Fibroblast of peridontal ligament (primary cell): ENCODE measurements around the gene HEPACAM.
A peak's percentile ranks its signal among the peaks of the same experiment; 100 is the strongest.

Experiments used
- DNase-seq: peaks from one replicate; pipeline ENCODE4 v3.0.0-alpha.2; 2010; ENCODE audit errors: extremely low read depth

Gene HEPACAM

DNA sequence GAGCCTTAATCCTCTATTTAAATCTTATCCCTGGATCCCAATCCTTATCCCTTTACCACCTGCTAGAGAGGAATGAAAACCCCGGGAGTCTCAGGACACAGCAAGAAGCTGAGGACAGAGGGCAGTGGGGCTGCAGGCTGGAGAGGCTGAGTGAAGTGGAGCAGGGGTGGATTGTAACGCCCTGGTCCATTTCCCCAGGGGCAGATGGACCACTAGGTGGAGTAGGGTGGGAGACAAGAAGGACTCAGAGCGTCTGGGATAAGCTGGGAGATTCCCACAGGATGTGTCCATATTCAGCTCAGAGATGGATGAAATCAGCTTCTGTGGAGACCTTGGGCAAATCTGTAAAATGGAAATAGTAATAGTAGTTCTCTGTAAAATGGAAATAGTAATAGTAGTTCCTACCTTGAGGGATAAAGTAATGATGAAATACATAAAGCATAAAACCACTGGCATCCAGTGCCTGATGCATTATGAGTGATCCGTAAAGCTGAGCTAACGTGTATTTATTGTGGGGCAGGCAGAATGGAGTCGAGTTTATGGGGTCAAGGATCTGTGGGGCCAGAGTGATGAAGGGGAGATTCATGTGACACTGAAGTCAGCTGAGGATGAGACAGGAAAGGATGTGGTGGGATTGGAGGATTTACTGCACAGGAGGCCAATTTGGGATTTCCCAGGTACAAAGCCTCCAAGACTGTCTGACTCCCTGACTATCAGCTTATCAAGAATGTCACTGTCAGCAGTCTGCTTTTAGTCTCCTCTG, 36.3 kb downstream of the HEPACAM start:
- DNase-seq: no peak

DNA sequence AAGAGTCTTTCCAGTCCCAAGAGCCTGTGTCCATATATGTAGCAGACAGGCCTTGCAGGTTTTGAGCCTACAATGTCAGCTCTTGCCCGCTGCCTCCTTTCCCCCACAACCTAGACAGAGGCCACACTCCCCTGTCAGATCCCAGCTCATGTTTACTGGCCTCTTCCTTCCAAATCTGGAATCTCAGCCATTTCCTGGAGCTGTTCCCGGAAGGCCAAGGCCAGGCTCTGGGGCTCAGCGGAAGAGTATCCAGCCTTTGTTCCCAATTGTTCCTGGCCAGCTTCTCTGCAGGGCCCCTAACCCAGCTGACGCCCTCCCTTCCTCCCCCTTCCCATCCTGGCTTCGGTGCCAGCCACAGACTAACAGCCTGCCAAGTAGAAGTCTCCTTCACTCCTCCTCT, 37.1 kb downstream of the HEPACAM start:
- DNase-seq: peak; percentile 74

GRCh38 chr11:124898263-124898680, 37.6 kb downstream of the HEPACAM start:
- DNase-seq: peak; percentile 93

- no peak for DNase-seq
Observed at GRCh38 chr11:124897674-124898262, 38.1 kb downstream of the HEPACAM start, which contains the start of gene ROBO4. Gene ROBO4, minus strand, starts transcription at chr11:124897865. Its CDS starts 70 bp downstream, at chr11:124897795.

DNA sequence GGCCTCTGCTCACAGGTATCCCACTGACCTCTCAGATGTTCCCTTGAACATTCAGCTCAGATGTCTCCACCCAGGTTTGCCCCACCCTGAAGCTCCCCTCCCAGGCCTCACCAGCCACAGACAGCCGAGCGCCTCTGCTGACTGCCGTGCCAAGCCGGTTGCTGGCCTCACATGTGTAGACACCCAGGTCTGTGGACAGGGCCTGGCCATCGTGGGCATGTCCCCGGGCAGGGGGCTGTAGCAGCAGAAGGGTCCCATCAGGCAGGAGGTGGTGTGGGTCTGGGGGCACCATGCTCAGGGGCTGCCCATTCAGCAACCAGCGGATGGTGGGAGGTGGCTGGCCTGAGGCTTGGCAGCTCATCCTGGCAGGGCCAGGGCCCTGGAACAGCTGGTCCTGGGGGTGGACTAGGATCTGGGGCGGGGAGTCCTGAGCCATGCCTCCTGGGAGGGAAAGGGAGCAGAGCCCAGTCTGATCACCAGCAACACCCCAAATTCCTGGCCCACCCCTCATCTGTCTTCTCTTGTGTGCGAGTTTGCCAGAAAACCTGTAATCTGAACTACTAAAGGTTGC, 38.9 kb downstream of the HEPACAM start:
- DNase-seq: no peak

GRCh38 chr11:124896071-124896750, 39.6 kb downstream of the HEPACAM start:
- no peak for DNase-seq

- no peak for DNase-seq
Observed at GRCh38 chr11:124895471-124895971, 40.3 kb downstream of the HEPACAM start.

DNA sequence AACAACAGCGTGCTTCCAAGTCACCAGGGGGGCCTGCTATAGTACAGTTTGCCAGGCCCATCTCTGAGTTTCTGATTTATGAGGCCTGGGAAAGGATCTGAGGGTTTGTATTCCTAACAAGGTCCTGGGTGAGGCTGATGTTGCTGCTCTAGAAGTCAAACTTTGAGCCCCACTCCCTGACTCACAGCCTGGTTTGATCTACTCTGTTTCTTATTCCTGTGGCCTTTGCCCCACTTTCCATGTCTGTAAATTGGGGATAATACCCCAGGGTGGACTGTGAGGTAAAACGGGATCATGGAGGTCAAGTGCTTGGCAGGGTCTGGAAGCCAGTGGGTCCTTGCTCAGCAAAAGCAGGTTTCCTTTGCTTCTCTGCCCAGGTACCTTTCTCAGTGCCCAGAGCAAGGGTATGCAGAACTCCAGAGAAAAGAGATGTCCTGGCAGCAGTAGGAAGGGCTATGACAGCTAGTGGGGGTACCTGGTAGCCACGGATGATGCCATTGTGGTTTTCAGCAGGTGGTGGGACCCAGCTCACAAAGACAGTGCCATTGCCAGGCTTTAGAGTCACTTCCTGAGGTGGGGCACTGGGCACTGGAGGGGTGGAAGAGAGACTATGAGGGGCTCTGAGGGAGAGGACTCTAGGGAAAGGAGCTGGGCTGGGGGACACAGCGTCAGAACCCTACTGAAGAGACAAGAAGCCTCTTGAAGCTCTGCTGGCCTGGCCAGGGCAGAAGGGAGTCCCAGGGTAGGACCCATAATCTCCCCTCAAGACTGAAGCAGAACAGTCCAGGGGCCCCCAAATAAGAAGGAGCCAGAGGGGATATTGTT, 41.0 kb downstream of the HEPACAM start:
- DNase-seq: no peak

- no peak for DNase-seq
Observed at GRCh38 chr11:124893781-124894401, 42.0 kb downstream of the HEPACAM start.

DNA sequence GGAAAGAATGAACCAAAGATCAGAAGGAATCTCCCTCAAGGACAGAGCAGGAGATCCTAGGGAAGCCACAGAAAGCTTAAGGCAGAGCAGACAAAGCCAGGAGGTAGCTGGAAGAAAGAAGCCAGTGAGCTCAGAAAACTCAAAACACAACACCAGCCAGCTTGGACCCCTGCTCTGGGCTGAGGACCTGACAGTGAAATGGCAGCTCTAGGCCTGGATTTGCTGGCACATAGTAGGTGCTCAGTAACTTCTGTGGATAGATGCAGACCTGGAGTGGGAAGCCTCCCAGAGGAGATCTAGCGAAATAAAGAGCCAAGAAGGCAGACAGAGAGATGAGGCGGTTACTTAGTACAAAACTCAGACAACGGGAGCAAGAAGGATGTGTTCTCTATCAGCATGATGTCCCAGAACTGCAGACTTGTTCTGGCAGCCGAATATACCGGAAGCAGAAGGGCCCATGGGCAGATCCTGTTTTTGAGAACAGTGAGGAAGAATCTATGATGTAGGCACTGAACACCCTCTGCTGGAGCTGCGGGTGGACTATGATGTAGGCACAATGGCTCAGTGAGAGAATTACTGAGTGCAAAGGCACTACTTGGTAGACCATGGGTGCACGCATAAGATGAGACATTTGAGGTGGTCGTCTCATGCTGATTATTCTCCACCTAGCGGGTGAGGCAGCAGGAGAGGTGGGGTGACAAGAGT, 42.9 kb downstream of the HEPACAM start:
- no peak for DNase-seq

DNA sequence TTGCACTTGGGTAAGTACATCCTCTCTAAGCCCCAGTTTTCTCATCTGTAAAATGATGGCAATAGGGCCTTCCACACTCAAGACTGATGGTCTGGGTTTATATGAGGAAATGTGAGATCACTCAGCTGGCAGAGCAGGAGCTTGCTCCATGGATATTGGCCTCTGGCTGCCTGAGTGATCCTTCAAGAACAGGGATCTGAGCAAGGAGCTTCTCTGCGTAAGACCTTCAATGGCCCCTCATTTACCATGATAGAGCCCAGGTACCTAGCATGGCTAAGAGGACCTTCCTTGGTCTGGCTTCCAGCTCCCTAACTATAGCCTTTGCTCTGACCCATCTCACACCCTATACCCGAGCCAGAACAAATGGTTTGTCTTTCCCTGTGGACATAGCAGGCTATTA, 43.7 kb downstream of the HEPACAM start:
- DNase-seq: no peak

DNA sequence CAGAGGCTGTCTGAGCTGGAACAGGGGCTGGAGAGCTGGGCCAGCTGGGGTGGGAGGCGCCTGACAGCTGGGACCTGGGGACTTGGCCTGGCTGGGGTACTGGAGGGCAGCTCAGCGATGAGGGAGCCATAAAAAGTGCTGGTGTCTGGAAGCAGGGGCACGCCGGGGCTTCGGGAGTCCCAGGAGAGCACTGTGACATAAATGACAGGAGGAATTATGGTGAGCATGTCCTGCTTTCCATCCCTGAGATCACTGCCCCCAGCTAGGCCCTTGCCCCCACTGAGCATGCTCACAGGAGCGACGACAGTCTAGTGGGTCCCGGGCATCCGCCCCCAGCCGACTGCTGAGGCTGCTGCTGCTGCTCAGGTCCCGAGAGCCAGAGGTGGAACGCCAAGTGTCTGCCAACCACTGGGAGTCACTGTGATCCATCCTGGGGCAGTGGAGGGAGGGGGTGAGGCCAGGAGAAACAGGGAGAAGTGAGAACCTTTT, 44.4 kb downstream of the HEPACAM start:
- DNase-seq: no peak

GRCh38 chr11:124890683-124891372, 45.0 kb downstream of the HEPACAM start:
- no peak for DNase-seq

DNA sequence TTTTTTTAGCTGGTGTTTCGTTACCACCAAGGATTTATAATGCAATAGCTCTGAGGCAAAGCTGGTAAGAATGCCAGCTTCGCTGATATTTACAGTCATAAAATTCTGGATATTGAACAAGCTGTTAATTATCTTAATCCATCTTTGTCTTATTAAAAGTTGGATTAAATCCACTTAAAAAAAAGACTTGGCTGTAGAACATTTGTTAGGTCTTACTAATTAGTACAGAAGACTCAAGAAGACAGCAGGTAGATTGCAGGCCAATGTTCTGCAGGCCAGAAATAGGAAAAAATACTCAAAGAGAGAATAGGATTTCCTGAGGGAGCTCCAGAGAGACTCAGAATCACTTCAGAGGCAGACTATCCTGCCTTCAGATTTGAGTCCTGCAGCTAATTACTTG, 45.7 kb downstream of the HEPACAM start:
- DNase-seq: no peak

GRCh38 chr11:124889191-124890091, 46.4 kb downstream of the HEPACAM start:
- no peak for DNase-seq

GRCh38 chr11:124887667-124888013, 48.2 kb downstream of the HEPACAM start:
- no peak for DNase-seq

GRCh38 chr11:124886978-124887666, 48.7 kb downstream of the HEPACAM start:
- no peak for DNase-seq

DNA sequence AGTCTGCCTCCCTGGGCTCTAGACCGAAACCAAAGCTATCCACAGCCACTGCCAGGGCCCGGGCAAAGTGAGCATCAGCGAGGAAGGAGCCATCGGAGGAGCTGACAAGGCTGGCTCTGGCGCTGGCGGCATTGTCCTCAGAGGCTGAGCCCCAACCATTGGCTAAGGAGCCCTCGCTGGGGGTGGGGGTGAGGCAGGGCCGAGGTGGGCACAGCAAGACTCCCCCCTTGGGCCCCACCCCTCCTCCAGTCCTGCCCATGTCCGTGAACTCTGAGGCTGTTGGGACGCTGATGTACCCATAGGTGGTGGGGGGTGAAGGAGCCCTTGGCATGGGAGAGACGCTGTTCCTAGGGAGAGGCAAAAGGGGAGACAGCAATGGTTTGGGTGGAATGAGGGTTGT, 49.4 kb downstream of the HEPACAM start:
- no peak for DNase-seq
